SIG-M5 treated with dmso at 0.1 percent for 504 hours (cell line): Measurements from ENCODE around the gene ZNF813.

Experiments
- DNase-seq: peaks from one replicate; lab custom pipeline; 2025; ENCODE audit not compliant: unreplicated experiment; lab: John Stamatoyannopoulos, UW

ZNF813 gene

DNA sequence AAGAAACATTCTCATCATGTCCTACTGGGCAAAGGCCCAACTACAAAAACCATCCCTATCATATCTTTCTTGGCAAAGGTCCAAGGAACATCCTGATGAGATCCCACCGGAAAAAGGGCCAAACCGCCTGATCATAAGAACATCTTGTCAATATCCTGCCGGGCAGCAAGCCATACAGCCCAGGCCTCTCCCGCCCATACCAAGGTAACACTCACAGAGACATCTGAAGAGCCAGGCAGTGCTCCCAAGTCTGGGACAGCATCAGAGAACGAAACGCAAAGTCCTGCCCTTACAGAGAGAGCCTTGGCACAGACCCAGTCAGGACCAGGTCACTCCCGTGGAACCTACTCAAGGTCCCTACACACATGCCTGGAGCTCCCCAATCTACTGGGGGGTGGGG is 51.9 kb downstream of the ZNF813 start:
- DNase-seq: no peak

DNA sequence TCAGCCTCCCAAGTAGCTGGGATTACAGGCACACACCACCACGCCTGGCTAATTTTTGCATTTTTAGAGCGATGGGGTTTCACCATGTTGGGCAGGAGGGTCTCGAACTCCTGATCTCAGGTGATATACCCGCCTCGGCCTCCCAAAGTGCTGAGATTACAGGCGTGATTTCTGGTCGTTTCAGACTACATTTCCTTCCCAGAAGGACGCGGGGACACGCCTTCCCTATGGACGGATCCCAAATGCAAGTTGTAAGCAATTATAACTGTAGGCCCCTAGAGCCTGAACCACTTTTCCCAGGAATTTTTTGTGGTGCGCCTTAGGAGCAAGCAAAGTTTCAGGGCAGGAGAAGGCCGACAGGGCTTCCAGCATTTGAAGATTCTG is 52.6 kb downstream of the ZNF813 start:
- no peak for DNase-seq

DNA sequence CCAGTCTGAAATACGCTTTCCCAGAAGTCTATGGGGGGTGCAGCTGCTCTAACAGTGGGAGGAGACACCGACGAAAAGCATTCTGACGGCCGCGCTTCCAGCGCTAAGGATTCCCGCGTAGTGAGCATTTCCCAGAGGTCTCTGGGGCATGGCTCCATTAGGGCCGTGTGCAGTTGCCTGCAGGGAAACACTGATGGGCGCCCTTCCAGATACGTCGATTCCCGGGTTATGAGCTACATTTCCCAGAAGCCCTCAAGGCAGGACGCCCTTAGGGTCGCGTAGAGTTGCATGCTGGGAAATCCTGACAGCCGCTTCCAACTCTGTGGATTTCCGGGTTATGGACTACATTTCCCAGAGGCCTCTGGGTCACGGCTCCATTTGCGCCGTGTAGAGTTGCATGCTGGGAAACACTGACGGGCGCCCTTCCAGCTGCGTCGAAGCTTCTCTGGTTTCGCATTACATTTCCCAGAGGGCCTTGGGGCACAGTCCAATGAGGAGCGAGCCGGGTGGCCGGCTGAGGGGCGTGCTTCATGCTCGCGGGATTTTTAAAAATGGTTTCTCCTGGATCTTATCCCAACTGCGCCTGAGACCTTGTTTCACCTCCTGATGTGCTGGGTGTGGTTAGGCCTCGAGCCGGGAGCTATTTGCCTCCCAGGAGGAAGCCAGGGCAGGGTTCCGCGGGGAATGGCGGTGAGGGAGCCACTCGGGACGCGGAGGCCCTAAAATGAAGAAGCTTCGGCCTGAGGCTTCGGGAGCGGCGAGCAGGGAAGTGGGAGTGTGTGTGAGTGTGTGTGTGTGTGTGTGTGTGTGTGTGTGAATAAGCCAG is 53.2 kb downstream of the ZNF813 start:
- peak; percentile 45 for DNase-seq

DNA sequence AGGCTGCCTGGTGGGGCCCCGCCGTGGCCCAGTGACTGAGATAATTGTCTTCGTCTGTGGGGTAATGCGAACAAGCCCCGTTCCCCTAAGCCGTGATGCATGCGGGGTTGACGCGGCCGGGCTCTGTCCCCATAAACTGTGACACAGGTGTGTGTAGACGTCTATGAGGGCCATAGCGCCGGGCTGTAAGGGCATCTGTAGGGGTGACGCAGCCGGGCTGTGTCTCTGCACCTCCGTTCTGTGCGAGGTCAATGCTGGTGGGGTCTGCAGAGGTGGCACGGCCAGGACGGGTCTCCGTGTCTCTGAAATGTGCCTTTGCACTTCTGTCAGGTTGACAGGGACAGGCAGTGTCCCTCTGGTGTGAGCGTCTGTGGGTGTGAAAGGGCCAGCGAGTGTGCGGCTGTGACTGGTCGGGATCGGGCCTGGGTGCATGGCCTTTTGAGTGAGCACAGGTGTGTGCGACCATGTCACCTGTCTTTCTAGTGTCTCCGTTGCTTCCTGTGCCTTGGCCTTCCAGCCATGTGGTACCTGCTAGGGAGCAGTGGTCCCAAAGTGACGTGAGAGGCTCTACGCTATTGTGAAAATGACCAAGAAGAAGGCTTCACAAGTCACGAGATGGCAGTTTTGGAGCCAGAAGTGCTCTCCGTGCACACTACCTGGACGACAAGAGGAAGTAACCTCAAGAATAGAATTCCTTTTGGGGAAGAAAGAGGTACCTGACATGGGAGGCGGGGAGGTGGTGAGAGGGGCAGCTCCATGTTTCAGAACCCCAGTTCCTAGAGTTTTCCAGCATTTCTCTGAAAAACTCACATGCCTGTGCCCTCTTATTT is 54.1 kb downstream of the ZNF813 start:
- no peak for DNase-seq

DNA sequence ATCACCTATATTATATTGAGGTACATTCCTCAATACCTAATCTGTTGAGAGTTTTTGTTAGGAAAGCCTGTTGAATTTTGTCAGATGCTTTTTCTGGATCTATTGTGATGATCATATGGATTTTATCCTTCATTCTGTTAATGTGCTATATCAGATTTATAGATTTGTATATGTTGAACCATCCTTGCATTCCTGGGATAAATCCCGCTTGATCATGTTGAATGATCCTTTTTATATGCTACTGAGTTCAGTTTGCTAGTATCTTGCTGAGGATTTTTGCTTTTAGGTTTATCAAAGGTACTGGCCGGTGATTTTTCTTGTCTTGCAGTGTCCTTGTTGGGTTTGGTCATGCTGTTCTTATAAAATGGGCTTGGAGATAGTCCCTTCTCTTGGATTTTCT is 58.4 kb downstream of the ZNF813 start:
- no peak for DNase-seq

DNA sequence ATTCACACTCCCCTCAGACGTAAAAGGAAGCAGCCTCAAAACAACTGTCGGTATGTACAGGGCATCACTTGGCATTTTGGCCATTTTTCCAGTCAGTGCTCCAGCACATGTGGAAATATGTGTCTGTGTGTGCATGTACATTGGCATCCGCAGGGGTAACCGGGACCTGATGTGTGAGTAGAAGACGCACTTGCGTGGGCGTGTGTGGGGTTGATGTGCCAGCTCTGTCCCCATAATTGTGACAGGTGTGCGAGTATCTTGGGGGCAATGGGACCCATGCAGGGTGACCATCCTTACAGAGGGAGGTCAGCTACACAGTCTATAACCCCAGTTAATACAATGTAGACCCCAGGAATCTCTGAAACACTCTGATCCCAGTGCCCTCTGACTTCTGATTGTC is 63.1 kb downstream of the ZNF813 start:
- no peak for DNase-seq

DNA sequence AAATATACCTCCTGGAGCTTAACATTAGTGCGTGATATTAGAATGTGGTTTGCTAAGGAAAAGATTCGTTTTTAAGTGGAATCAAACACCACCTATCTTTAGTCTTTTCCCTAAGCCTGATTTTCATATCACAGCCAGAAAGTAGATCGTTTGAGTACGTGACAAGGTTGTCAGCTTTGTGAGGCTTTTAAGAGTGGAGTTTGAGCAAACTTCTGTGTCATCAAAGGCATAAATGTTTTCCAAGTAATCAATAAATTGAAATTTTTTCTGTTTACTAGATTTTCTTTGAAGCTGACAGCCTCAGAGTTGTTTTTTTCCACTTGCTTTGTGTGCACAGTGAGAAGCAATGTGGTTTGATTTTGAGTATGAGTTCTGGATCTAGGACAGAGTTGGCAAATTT is 63.9 kb downstream of the ZNF813 start:
- no peak for DNase-seq

DNA sequence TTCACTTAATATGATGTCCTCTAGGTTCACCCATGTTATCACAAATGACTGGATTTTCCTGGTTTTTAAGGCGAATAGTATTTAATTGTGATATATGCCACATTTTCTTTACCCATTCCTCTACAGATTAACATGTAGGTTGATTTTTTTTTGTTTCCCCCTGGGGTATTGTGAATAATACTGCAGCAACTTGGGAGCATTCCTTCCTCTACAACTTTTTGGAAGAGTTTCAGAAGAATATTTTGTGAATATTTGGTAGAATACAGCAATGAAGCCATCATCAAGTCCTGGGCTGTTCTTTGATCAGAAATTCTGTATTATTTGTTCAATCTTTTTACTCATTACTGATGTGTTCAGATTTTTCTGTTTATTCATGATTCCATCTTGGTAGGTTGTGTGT is 64.8 kb downstream of the ZNF813 start:
- no peak for DNase-seq

DNA sequence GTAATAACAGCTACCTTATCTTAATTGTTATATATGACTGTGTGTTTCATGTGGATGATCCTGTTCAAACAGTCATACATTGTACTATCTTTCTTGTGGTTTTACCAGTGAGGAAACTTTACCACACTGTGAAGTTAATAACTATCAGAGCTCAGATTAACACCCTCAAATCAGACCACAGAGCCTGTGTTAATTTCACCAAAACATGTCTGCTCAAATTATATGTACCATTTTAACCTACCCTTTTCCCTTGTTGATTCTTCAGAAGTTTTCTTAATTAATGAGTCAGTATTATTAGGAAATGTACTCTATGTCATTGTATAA is 68.7 kb downstream of the ZNF813 start:
- no peak for DNase-seq

DNA sequence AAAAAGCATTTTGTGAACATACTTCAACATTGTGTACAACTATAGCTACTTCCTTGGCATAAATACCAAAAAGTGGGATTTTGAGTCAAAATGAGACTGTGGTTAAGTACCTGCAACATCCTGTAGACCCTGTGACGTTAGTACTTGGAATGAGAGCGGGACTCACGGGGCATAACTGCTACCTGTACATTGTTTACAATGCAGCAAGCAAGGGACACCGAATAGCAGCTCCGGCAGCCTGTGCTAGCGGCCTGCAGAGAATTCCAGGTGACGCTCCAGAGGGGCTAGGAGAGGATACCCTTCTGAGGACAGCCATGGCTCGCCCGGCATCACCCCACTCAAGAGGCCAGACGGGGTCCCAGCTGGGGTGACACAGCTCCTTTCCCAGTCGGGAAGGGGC is 69.6 kb downstream of the ZNF813 start:
- DNase-seq: no peak

DNA sequence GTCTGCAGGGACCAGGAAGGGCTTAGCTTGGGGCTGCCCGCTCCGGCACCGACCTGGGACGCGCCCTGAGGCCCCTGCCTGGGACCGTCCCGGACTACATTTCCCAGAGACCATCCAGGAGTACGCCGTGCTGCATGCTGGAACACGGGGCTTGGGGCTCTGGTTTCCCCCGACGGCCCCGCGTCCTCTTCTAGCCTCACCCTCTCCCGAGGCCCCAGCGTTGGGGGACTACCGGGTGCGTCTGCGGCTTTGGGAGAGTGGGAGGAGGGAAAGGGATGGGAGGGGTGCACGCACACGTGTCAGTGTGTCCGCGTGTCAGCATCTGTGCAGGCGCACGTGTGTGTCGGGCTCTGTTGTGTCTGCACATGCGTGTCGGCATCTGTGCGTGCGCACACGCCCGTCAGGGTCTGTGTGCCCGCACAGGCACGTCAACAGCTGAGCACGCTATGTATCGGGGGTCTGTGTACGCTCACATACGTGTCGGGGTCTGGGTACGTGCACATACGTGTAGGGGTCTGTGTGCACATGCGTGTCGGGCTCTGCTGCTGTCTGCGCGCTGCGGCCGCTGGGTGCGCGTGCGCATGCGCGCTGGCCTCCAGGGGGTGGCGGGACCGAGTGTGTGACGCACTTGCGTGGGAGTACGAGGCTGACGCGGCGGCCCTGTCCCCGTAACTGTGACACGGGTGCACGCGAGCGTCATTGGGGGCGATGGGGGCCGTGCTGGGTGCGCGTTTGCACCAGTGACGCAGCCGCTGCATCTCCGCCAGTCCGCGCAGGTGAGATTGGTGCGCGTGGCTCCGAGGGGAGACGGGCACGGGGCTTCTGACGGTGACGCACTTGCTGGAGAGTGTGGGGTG is 70.2 kb downstream of the ZNF813 start, which contains the start of gene ZNF331:
Gene ZNF331 (plus strand): TSS at position 625 of the 857 bp plus-strand sequence. CDS start 31,232 bp downstream, outside the sequence.
- DNase-seq: no peak

DNA sequence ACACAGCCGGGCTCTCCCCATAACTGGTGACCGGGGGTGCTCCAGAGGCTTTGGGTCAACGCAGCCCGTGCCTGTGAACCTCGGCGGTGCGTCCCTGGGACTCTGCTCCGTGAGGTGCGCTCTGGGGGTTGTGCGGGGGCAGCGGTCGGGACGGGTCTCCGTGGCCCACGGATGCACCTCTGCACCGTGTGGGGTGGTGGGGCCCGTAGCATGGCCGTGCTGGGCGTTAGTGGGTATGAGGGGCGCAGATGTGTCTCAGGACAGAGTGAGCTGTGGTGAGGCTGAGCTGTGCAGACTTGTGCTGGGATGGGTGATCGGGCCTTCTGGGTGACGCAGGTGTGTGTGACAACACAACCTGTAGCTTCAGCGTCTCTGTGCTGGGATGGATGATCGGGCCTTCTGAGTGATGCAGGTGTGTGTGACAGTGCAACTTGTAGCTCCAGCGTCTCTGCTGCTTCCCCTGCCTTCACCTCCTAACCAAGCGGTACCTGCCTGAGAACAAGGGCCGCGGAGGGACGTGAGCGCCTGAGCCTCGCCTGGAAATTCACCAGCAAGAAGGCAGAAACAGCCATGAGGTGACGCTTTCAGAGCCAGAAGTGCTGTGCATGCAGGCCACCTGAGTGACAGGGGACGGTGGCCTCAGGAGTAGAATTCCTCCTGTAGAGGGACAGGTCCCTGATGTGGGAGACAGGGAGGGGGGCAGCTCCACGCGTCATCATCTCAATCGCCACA is 71.0 kb downstream of the ZNF813 start:
- DNase-seq: no peak

DNA sequence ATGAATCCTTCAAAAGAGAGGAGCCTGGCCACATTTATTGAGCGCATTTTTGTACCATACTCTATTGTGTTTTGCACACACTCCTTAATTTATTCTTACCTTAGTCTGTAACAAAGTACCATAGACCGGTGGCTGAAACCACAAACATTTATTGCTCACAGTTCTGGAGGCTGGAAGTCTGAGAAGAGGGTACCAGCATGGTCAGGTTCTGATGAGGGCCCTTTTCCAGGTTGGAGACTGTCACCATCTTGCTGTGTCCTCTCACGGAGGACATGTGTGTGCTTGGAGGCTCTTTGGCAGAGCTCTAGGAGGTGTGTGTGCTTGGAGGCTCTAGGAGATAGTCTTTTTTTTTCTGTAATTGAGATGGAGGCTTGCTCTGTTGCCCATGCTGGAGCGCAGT is 72.6 kb downstream of the ZNF813 start:
- DNase-seq: no peak

DNA sequence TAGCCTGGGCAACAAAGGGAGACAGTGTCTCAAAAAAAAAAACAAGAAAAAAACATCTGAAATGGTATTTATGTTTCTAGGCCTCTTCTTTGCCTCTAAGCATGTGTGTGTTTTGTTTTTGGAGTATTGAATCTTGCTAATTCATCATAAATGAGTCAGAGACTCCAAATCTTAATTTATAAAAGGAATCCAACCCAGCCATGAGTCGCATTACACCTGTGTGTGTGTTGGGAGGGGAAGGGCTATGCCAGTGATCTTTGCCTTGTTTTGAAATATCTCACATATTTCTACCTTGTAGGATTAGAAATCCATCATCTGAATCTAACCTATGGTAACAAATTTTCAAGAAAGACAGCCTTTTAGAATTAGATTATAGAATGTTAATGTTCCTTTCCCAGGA is 74.4 kb downstream of the ZNF813 start:
- no peak for DNase-seq

DNA sequence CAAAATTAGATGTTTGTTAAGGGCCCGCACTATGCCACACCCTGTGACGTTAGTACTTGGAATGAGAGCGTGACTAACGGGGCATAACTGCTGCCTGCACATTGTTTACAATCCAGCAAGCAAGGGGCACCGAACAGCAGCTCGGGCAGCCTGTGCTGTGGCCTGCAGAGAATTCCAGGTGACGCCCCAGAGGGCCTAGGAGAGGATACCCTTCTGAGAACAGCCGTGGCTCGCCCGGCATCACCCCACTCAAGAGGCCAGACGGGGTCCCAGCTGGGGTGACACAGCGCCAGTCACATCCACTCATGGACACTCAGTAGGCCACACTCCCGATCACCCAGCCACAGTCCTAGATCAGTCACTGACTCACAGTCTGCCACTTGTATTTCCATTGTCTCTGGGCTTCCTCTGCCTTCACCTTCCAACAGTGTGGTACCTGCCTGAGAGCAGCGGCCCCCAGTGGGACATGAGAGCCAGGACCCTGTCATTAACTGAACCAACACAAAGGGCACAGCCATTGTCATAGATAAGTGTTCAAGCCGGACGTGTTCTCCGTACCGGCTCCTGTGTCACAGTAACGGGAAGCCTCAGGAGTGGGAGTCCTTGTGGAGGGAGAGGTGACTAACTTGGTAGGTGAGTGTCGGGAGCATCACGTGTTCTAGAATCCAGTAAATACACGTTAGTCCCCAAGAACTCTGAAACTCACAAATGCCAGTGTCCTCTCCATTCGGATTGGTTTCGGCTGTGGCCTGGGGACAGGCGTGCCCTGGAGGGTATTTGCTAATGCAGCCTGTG is 77.9 kb downstream of the ZNF813 start:
- no peak for DNase-seq
